DND-41 (cell line): ENCODE results near the gene NDUFAF3.

Experiments
- ATAC-seq: fragments of 200-7000 bp; cut with Tn5 transposase; 3 replicates; pipeline ENCODE4 v1.9.1; 2021; ENCODE audit warnings: low read depth; ENCODE audit not compliant: insufficient read depth
- DNase-seq: peaks from one replicate; pipeline ENCODE4 v3.0.0-alpha.2; 2020
- H2AFZ ChIP-seq: 2 replicates; pipeline ENCODE4 v1.6.0; 2012; ENCODE audit warnings: low read depth, low read length
- H3K27ac ChIP-seq: 2 replicates; pipeline ENCODE4 v1.5.1; 2012; ENCODE audit warnings: low read length, inconsistent platforms
- H3K27me3 ChIP-seq: fragments of 200-600 bp; sonication (generic); 2 replicates; pipeline ENCODE4 v1.6.0; 2012; ENCODE audit warnings: low read length, mild to moderate bottlenecking, inconsistent platforms; ENCODE audit not compliant: insufficient read depth, poor library complexity
- H3K36me3 ChIP-seq: 2 replicates; pipeline ENCODE4 v1.5.1; 2012; ENCODE audit warnings: low read length, inconsistent platforms; ENCODE audit not compliant: insufficient read depth
- H3K4me1 ChIP-seq: 2 replicates; pipeline ENCODE4 v1.5.1; 2012; ENCODE audit warnings: mild to moderate bottlenecking, low read length; ENCODE audit not compliant: insufficient read depth
- H3K4me2 ChIP-seq: 2 replicates; pipeline ENCODE4 v1.6.0; 2012; ENCODE audit warnings: mild to moderate bottlenecking, moderate library complexity, low read length, inconsistent platforms; ENCODE audit not compliant: insufficient read depth
- H3K4me3 ChIP-seq, 2 experiments: fragments of 200-600 bp in 1 of 2; shearing (Covaris generic) in 1 of 2; 2 replicates each; pipeline ENCODE4 v1.5.1; 2012 to 2016; ENCODE audit warnings: inconsistent platforms in 2 of 2, low read length in 2 of 2, mild to moderate bottlenecking in 2 of 2, low read depth in 1 of 2, moderate library complexity in 1 of 2
- H3K79me2 ChIP-seq: 2 replicates; pipeline ENCODE4 v1.6.0; 2012; ENCODE audit warnings: low read length, inconsistent platforms; ENCODE audit not compliant: insufficient read depth
- H3K9ac ChIP-seq: 2 replicates; pipeline ENCODE4 v1.6.0; 2012; ENCODE audit warnings: low read depth, mild to moderate bottlenecking, inconsistent platforms, low read length, moderate library complexity
- H3K9me3 ChIP-seq: 2 replicates; pipeline ENCODE4 v1.5.1; 2012; ENCODE audit warnings: low read length, moderate library complexity, mild to moderate bottlenecking, inconsistent platforms; ENCODE audit not compliant: insufficient read depth, severe bottlenecking
- H4K20me1 ChIP-seq: 2 replicates; pipeline ENCODE4 v1.6.0; 2012; ENCODE audit warnings: low read length; ENCODE audit not compliant: insufficient read depth
- EZH2 ChIP-seq: IDR thresholded peaks from 3 replicates; pipeline ENCODE4 v1.6.1; 2012; ENCODE audit warnings: borderline replicate concordance, low read depth, mild to moderate bottlenecking, moderate library complexity, low read length, inconsistent platforms; ENCODE audit not compliant: severe bottlenecking
- TF ChIP-seq, protein P1 (sequence below): IDR thresholded peaks from 2 replicates; pipeline ENCODE4 v1.5.1; 2012; ENCODE audit warnings: borderline replicate concordance, low read length, moderate library complexity, mild to moderate bottlenecking; ENCODE audit not compliant: poor library complexity, severe bottlenecking; ENCODE audit errors: extremely low read depth

The NDUFAF3 gene

DNA sequence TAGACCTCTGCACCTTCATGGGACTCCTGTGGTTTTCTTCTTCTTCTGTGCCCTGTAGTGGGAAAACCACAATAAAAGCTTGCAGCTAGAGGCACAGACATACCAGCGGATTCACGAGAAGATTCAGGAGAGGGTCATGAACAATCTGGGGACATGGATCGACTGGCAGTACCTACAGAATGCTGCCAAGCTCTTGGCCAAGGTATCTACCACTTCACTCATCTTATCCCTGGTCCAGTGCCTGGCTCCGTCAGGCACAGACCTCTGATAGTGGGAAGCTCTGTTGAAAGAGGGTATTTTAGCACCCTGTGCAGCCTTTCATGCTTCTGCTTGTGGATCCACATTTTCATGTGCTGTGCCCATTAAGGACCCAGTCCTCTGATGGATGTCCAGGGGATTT is 41.6 kb upstream of the NDUFAF3 start:
- no peak for ATAC-seq
- H2AFZ ChIP-seq: no peak overlapping the region
- H3K27ac ChIP-seq: no peak overlapping the region
- H4K20me1 ChIP-seq: 0 out of 2 replicates have a peak, but pooled peaks cover 2% of the 10 kb centered on the region
- no peaks in the 10 kb centered on the region for H3K9me3 ChIP-seq
- H3K4me1 ChIP-seq: no peaks in the 10 kb centered on the region
- H3K9ac ChIP-seq: no peak overlapping the region
- no peak overlapping the region for H3K4me3 ChIP-seq
- H3K27me3 ChIP-seq: no peaks in the 10 kb centered on the region
- H3K4me2 ChIP-seq: no peak overlapping the region
- TF ChIP-seq, protein P1, sequence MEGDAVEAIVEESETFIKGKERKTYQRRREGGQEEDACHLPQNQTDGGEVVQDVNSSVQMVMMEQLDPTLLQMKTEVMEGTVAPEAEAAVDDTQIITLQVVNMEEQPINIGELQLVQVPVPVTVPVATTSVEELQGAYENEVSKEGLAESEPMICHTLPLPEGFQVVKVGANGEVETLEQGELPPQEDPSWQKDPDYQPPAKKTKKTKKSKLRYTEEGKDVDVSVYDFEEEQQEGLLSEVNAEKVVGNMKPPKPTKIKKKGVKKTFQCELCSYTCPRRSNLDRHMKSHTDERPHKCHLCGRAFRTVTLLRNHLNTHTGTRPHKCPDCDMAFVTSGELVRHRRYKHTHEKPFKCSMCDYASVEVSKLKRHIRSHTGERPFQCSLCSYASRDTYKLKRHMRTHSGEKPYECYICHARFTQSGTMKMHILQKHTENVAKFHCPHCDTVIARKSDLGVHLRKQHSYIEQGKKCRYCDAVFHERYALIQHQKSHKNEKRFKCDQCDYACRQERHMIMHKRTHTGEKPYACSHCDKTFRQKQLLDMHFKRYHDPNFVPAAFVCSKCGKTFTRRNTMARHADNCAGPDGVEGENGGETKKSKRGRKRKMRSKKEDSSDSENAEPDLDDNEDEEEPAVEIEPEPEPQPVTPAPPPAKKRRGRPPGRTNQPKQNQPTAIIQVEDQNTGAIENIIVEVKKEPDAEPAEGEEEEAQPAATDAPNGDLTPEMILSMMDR: no peak
- no peak for TF ChIP-seq EZH2
- peaks cover 83% of the 10 kb centered on the region for H3K36me3 ChIP-seq
- no peak for DNase-seq
- no peaks in the 10 kb centered on the region for H3K79me2 ChIP-seq

DNA sequence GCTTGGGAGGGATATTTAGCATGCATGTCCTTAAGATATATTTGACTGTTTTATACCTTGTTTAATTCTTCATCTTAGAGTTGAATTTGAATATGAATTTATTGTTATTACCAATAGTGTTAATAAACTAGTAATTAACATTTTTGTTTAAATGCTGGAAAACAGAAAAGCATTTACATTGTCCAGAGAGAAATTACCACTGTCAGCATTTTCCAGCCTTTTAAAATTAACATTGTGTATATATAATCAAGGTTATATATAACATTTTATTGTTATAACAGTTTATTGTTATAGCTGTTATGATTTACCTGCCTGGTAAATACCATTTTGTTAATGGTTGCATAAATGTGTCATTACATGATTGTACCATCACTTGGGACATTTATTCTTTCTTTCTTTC is 39.9 kb upstream of the NDUFAF3 start:
- TF ChIP-seq EZH2: no peak
- TF ChIP-seq, protein P1: no peak
- Histone ChIP-seq H3K4me1 (no peaks in the 10 kb centered on the region), H3K4me3 (no peak overlapping the region)

DNA sequence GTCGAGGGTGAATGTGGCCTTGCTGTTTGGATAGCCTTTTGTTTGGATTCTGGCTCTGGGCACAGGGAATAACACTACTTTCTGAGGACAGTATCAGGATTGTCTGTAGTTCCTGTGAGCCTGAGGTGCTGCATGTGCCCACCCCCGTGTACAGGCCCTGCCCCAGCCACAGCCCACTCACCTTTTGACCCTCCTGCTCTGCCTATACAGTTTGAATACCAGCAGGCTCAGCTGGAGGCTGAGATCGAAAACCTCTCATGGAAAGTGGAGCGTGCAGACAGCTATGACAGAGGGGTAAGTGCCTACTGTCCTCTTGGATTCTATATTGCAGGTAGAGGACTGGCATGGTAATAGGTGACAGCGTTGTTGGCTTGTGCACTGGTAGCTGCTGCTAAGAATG is 39.2 kb upstream of the NDUFAF3 start:
- Histone ChIP-seq H2AFZ (no peak overlapping the region), H3K9me3 (no peaks in the 10 kb centered on the region), H3K27ac (no peak overlapping the region), H3K27me3 (no peaks in the 10 kb centered on the region), H3K36me3 (peaks cover 62% of the 10 kb centered on the region), H3K4me2 (no peak overlapping the region), H4K20me1 (0 out of 2 replicates have a peak, but pooled peaks cover 2% of the 10 kb centered on the region), H3K4me3 (no peak overlapping the region), H3K4me1 (no peaks in the 10 kb centered on the region), H3K79me2 (no peaks in the 10 kb centered on the region), H3K9ac (no peak overlapping the region)
- no peak for ATAC-seq
- no peak for DNase-seq
- TF ChIP-seq, protein P1: no peak
- no peak for TF ChIP-seq EZH2

More for the DNA sequence above, 39.9 kb upstream of the NDUFAF3 start:
- Histone ChIP-seq H3K9ac (no peak overlapping the region), H3K36me3 (peaks cover 68% of the 10 kb centered on the region), H4K20me1 (0 out of 2 replicates have a peak, but pooled peaks cover 2% of the 10 kb centered on the region), H3K4me2 (no peak overlapping the region), H3K9me3 (no peaks in the 10 kb centered on the region), H3K27me3 (no peaks in the 10 kb centered on the region), H3K79me2 (no peaks in the 10 kb centered on the region), H3K27ac (no peak overlapping the region), H2AFZ (no peak overlapping the region)
- ATAC-seq: no peak
- DNase-seq: no peak

DNA sequence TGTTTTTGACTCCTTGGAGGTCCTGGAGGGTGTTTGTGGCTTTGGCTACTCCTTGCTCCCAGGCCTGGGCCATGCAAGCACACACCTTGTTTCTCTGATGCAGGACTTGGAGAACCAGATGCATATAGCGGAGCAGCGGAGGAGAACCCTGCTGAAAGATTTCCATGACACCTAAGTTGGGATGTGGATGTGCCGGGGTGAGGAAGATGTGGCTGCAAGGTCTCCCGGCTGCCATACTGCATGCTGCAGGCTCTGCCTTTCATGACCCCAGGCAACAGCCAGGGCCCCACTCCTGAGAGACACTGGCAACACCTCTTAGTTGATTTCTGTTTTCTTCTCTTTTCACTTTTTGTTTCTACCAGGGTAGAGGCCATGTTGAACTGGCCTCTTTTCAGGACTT is 38.8 kb upstream of the NDUFAF3 start:
- Histone ChIP-seq H3K27me3 (no peaks in the 10 kb centered on the region), H3K4me1 (no peaks in the 10 kb centered on the region), H2AFZ (no peak overlapping the region), H3K36me3 (peaks cover 58% of the 10 kb centered on the region), H3K27ac (no peak overlapping the region), H3K9ac (no peak overlapping the region), H3K9me3 (no peaks in the 10 kb centered on the region), H4K20me1 (0 out of 2 replicates have a peak, but pooled peaks cover 2% of the 10 kb centered on the region), H3K79me2 (no peaks in the 10 kb centered on the region), H3K4me3 (no peak overlapping the region), H3K4me2 (no peak overlapping the region)
- no peak for ATAC-seq
- TF ChIP-seq, protein P1: no peak
- no peak for TF ChIP-seq EZH2
- no peak for DNase-seq
